ENCODE data around the gene ZNF579. TPM values are rescaled to one million over a fixed set of nuclear protein-coding genes. Genes with fewer than 3 reads are reported as not detected.

Gene ZNF579
- total and polyA plus RNA-seq, 2 donors (not counting 3 experiments of a cell fraction or from before 2014, with no cell fraction given) = 11.6 to 15.7 TPM

- Histone ChIP-seq H3K79me2 (ENCODE audit: control insufficient read depth, insufficient read depth, low read length) (peaks cover 2% of the 10 kb centered on the region), H3K27me3 (ENCODE audit: control insufficient read depth in 2 of 2, insufficient read depth in 2 of 2, low read length in 2 of 2) (no peaks in the 10 kb centered on the region), H3K9ac (replicated peaks; ENCODE audit: extremely low read depth, insufficient read depth, low read length) (no peak overlapping the region), H3K9me1 (replicated peaks; ENCODE audit: control insufficient read depth, extremely low read depth, insufficient read depth, low read length) (no peaks in the 10 kb centered on the region), H3K27ac (ENCODE audit: insufficient read depth, low read depth, low read length) (no peak overlapping the region), H3K4me3 (replicated peaks in 1 of 3; ENCODE audit: insufficient read depth in 1 of 3, low read depth in 1 of 3, low read length in 3 of 3) (no peak overlapping the region), H3K36me3 (ENCODE audit: control insufficient read depth in 2 of 2, extremely low read depth in 1 of 2, insufficient read depth in 2 of 2, low read length in 2 of 2) (peaks cover 2 to 23% of the 10 kb centered on the region in 2 experiments), H2AFZ (ENCODE audit: low read depth, low read length) (no peak overlapping the region), H3K4me2 (ENCODE audit: insufficient read depth, low read length) (no peak overlapping the region), H3K4me1 (ENCODE audit: control insufficient read depth, extremely low read depth, insufficient read depth, low read length) (peaks cover 2% of the 10 kb centered on the region), H4K20me1 (replicated peaks; ENCODE audit: control insufficient read depth, extremely low read depth, insufficient read depth, low read length) (no peaks in the 10 kb centered on the region), H3K9me3 (replicated peaks; ENCODE audit: control insufficient read depth, insufficient read depth, low read length) (no peaks in the 10 kb centered on the region)
- ChIA-PET CTCF (interaction anchor here (0.6 to 1.9 kb wide), 5 partner anchors 11 to 329 kb away, joined by 3 to 8 read pairs (median 4); no protein-coding TSS in a partner anchor), POLR2A (interaction anchor here (1.3 kb wide), 2 partner anchors 12 to 18 kb away, joined by 3 to 5 read pairs; partner anchors contain the start of genes FIZ1 and ZNF865)
- dilution Hi-C loops (cut with MboI; ENCODE audit: extremely low pct_ligation_motif_present, low sequenced_read_pairs) = no loop called here
- TF ChIP-seq MYC (IDR thresholded peaks at IDR 0.05; ENCODE audit: low read depth, low read length) = no peak
- TF ChIP-seq GATA2 (IDR thresholded peaks at IDR 0.05; ENCODE audit: insufficient read depth, insufficient read length, low read depth, low read length) = no peak
- TF ChIP-seq EZH2 (IDR thresholded peaks at IDR 0.05; ENCODE audit: borderline replicate concordance, low read depth, low read length, severe bottlenecking) = no peak
- TF ChIP-seq, protein P1, sequence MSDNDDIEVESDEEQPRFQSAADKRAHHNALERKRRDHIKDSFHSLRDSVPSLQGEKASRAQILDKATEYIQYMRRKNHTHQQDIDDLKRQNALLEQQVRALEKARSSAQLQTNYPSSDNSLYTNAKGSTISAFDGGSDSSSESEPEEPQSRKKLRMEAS (IDR thresholded peaks at IDR 0.05; ENCODE audit: insufficient read depth, insufficient read length) = no peak
- no peak for TF ChIP-seq POLR2A (IDR thresholded peaks at IDR 0.05; ENCODE audit: low read depth, low read length)
- no peak for TF ChIP-seq JUN (IDR thresholded peaks at IDR 0.05; ENCODE audit: borderline replicate concordance, insufficient read depth, insufficient read length, low read depth)
- TF ChIP-seq POLR2AphosphoS5 (IDR thresholded peaks at IDR 0.05; ENCODE audit: insufficient read depth, low read depth, low read length) = no peak
- TF ChIP-seq, protein P2, sequence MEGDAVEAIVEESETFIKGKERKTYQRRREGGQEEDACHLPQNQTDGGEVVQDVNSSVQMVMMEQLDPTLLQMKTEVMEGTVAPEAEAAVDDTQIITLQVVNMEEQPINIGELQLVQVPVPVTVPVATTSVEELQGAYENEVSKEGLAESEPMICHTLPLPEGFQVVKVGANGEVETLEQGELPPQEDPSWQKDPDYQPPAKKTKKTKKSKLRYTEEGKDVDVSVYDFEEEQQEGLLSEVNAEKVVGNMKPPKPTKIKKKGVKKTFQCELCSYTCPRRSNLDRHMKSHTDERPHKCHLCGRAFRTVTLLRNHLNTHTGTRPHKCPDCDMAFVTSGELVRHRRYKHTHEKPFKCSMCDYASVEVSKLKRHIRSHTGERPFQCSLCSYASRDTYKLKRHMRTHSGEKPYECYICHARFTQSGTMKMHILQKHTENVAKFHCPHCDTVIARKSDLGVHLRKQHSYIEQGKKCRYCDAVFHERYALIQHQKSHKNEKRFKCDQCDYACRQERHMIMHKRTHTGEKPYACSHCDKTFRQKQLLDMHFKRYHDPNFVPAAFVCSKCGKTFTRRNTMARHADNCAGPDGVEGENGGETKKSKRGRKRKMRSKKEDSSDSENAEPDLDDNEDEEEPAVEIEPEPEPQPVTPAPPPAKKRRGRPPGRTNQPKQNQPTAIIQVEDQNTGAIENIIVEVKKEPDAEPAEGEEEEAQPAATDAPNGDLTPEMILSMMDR (IDR thresholded peaks at IDR 0.05; ENCODE audit: extremely low read depth in 1 of 2, insufficient read depth in 1 of 2, low read depth in 1 of 2, low read length in 2 of 2) = no peak
- TF ChIP-seq FOS (IDR thresholded peaks at IDR 0.05; ENCODE audit: borderline replicate concordance, insufficient read depth, low read length) = no peak
- intact Hi-C loops (cut with micrococcal nuclease) = no loop called here
- no TSS peak for BruUV-seq (replicated peaks)
- FAIRE-seq (peak; percentile 44), DNase-seq (ENCODE audit: low read depth, low spot score) (peak; percentile 10)
Observed at GRCh38 chr19:55617426-55617825, 36.8 kb upstream of the ZNF579 start.
